Measurements from ENCODE around the gene HM13.
"Not testable (repeated sequence)": the region's sequence is repeated elsewhere in the genome, so short reads cannot be mapped to it uniquely, and the experiment has no call there.

Gene HM13

GRCh38 chr20:31580706-31581105 lies 66.5 kb downstream of the HM13 start:
- Histone ChIP-seq H3K9me3 (ENCODE audit: control insufficient read depth, low read length) (no peaks in the 10 kb centered on the region), H3K4me1 (ENCODE audit: control insufficient read depth, insufficient read depth, low read length) (no peaks in the 10 kb centered on the region), H3K9ac (ENCODE audit: low read length) (no peak overlapping the region), H3K4me3 (ENCODE audit: low read length) (no peak overlapping the region), H3K27me3 (replicated peaks; ENCODE audit: control insufficient read depth, insufficient read depth, low read length) (no peaks in the 10 kb centered on the region), H3K36me3 (ENCODE audit: control insufficient read depth, insufficient read depth, low read length, severe bottlenecking) (no peaks in the 10 kb centered on the region)
- DNase-seq (ENCODE audit: low read depth), result no peak

- Histone ChIP-seq H3K4me1 (ENCODE audit: control insufficient read depth, insufficient read depth, low read length) (no peaks in the 10 kb centered on the region), H3K27me3 (replicated peaks; ENCODE audit: control insufficient read depth, insufficient read depth, low read length) (no peaks in the 10 kb centered on the region), H3K36me3 (ENCODE audit: control insufficient read depth, insufficient read depth, low read length, severe bottlenecking) (no peaks in the 10 kb centered on the region), H3K9me3 (ENCODE audit: control insufficient read depth, low read length) (no peaks in the 10 kb centered on the region), H3K4me3 (ENCODE audit: low read length) (no peak overlapping the region), H3K9ac (ENCODE audit: low read length) (no peak overlapping the region)
- no peak for DNase-seq (ENCODE audit: low read depth)
Observed at GRCh38 chr20:31581391-31581790, 67.1 kb downstream of the HM13 start.

GRCh38 chr20:31587545-31588389 lies 73.5 kb downstream of the HM13 start:
- Histone ChIP-seq H3K4me3 (ENCODE audit: low read length) (peak overlapping the region; percentile 79), H3K36me3 (ENCODE audit: control insufficient read depth, insufficient read depth, low read length, severe bottlenecking) (no peaks in the 10 kb centered on the region), H3K4me1 (ENCODE audit: control insufficient read depth, insufficient read depth, low read length) (peaks cover 21% of the 10 kb centered on the region), H3K9me3 (ENCODE audit: control insufficient read depth, low read length) (no peaks in the 10 kb centered on the region), H3K9ac (ENCODE audit: low read length) (peak overlapping the region; percentile 83), H3K27me3 (replicated peaks; ENCODE audit: control insufficient read depth, insufficient read depth, low read length) (no peaks in the 10 kb centered on the region)
- peak; percentile 82 for DNase-seq (ENCODE audit: low read depth)

- Histone ChIP-seq H3K4me1 (ENCODE audit: control insufficient read depth, insufficient read depth, low read length) (peaks cover 42% of the 10 kb centered on the region), H3K9me3 (ENCODE audit: control insufficient read depth, low read length) (no peaks in the 10 kb centered on the region), H3K36me3 (ENCODE audit: control insufficient read depth, insufficient read depth, low read length, severe bottlenecking) (no peaks in the 10 kb centered on the region), H3K27me3 (replicated peaks; ENCODE audit: control insufficient read depth, insufficient read depth, low read length) (no peaks in the 10 kb centered on the region), H3K9ac (ENCODE audit: low read length) (peak overlapping the region; percentile 1), H3K4me3 (ENCODE audit: low read length) (no peak overlapping the region)
- no peak for DNase-seq (ENCODE audit: low read depth)
Observed at GRCh38 chr20:31590717-31591225, 76.5 kb downstream of the HM13 start.

- H3K9me3 ChIP-seq (ENCODE audit: control insufficient read depth, low read length), result no peaks in the 10 kb centered on the region
- no peaks in the 10 kb centered on the region for H3K36me3 ChIP-seq (ENCODE audit: control insufficient read depth, insufficient read depth, low read length, severe bottlenecking)
- H3K27me3 ChIP-seq (replicated peaks; ENCODE audit: control insufficient read depth, insufficient read depth, low read length), result no peaks in the 10 kb centered on the region
- peaks cover 46% of the 10 kb centered on the region for H3K4me1 ChIP-seq (ENCODE audit: control insufficient read depth, insufficient read depth, low read length)
- DNase-seq (ENCODE audit: low read depth), result peak; percentile 85
- no peak overlapping the region for H3K4me3 ChIP-seq (ENCODE audit: low read length)
- H3K9ac ChIP-seq (ENCODE audit: low read length), result peak overlapping the region; percentile 55
Observed at GRCh38 chr20:31593221-31594001, 79.2 kb downstream of the HM13 start.

- Histone ChIP-seq H3K4me3 (ENCODE audit: low read length) (no peak overlapping the region), H3K9me3 (ENCODE audit: control insufficient read depth, low read length) (no peaks in the 10 kb centered on the region), H3K4me1 (ENCODE audit: control insufficient read depth, insufficient read depth, low read length) (peaks cover 41% of the 10 kb centered on the region), H3K9ac (ENCODE audit: low read length) (peak overlapping the region; percentile 83), H3K27me3 (replicated peaks; ENCODE audit: control insufficient read depth, insufficient read depth, low read length) (no peaks in the 10 kb centered on the region), H3K36me3 (ENCODE audit: control insufficient read depth, insufficient read depth, low read length, severe bottlenecking) (no peaks in the 10 kb centered on the region)
- DNase-seq (ENCODE audit: low read depth), result no peak
Observed at GRCh38 chr20:31594002-31594557, 79.8 kb downstream of the HM13 start.

GRCh38 chr20:31594558-31595379 lies 80.5 kb downstream of the HM13 start:
- Histone ChIP-seq H3K36me3 (ENCODE audit: control insufficient read depth, insufficient read depth, low read length, severe bottlenecking) (no peaks in the 10 kb centered on the region), H3K9me3 (ENCODE audit: control insufficient read depth, low read length) (no peaks in the 10 kb centered on the region), H3K4me3 (ENCODE audit: low read length) (no peak overlapping the region), H3K9ac (ENCODE audit: low read length) (peak overlapping the region; percentile 83), H3K27me3 (replicated peaks; ENCODE audit: control insufficient read depth, insufficient read depth, low read length) (no peaks in the 10 kb centered on the region), H3K4me1 (ENCODE audit: control insufficient read depth, insufficient read depth, low read length) (peaks cover 34% of the 10 kb centered on the region)
- DNase-seq (ENCODE audit: low read depth), result no peak

GRCh38 chr20:31595380-31595653 lies 81.1 kb downstream of the HM13 start:
- no peak for DNase-seq (ENCODE audit: low read depth)
- H3K27me3 ChIP-seq (replicated peaks; ENCODE audit: control insufficient read depth, insufficient read depth, low read length), result no peaks in the 10 kb centered on the region
- peaks cover 34% of the 10 kb centered on the region for H3K4me1 ChIP-seq (ENCODE audit: control insufficient read depth, insufficient read depth, low read length)
- H3K36me3 ChIP-seq (ENCODE audit: control insufficient read depth, insufficient read depth, low read length, severe bottlenecking), result no peaks in the 10 kb centered on the region
- no peaks in the 10 kb centered on the region for H3K9me3 ChIP-seq (ENCODE audit: control insufficient read depth, low read length)
- peak overlapping the region; percentile 83 for H3K9ac ChIP-seq (ENCODE audit: low read length)
- no peak overlapping the region for H3K4me3 ChIP-seq (ENCODE audit: low read length)

GRCh38 chr20:31595654-31596411 lies 81.6 kb downstream of the HM13 start:
- H3K4me1 ChIP-seq (ENCODE audit: control insufficient read depth, insufficient read depth, low read length), result peaks cover 34% of the 10 kb centered on the region
- no peaks in the 10 kb centered on the region for H3K36me3 ChIP-seq (ENCODE audit: control insufficient read depth, insufficient read depth, low read length, severe bottlenecking)
- DNase-seq (ENCODE audit: low read depth), result peak; percentile 98

GRCh38 chr20:31596412-31596715 lies 82.1 kb downstream of the HM13 start:
- H3K9ac ChIP-seq (ENCODE audit: low read length), result peak overlapping the region; percentile 83
- not testable (repeated sequence) for H3K27me3 ChIP-seq (replicated peaks; ENCODE audit: control insufficient read depth, insufficient read depth, low read length); DNase-seq (ENCODE audit: low read depth); H3K4me3 ChIP-seq (ENCODE audit: low read length); H3K36me3 ChIP-seq (ENCODE audit: control insufficient read depth, insufficient read depth, low read length, severe bottlenecking); H3K9me3 ChIP-seq (ENCODE audit: control insufficient read depth, low read length)
- peaks cover 34% of the 10 kb centered on the region for H3K4me1 ChIP-seq (ENCODE audit: control insufficient read depth, insufficient read depth, low read length)

More at GRCh38 chr20:31595654-31596411, 81.6 kb downstream of the HM13 start:
- no peak overlapping the region for H3K4me3 ChIP-seq (ENCODE audit: low read length)
- H3K9ac ChIP-seq (ENCODE audit: low read length), result peak overlapping the region; percentile 83
- H3K27me3 ChIP-seq (replicated peaks; ENCODE audit: control insufficient read depth, insufficient read depth, low read length), result no peaks in the 10 kb centered on the region
- H3K9me3 ChIP-seq (ENCODE audit: control insufficient read depth, low read length), result no peaks in the 10 kb centered on the region

Measured in adipocyte (in vitro differentiated cells).